ENCODE results near the gene RHCG. TPM values are rescaled to one million over a fixed set of nuclear protein-coding genes. Genes with fewer than 3 reads are reported as not detected.

Gene RHCG
- total RNA-seq, 1 experiment from 2014 or later: 0.28 TPM

DNA sequence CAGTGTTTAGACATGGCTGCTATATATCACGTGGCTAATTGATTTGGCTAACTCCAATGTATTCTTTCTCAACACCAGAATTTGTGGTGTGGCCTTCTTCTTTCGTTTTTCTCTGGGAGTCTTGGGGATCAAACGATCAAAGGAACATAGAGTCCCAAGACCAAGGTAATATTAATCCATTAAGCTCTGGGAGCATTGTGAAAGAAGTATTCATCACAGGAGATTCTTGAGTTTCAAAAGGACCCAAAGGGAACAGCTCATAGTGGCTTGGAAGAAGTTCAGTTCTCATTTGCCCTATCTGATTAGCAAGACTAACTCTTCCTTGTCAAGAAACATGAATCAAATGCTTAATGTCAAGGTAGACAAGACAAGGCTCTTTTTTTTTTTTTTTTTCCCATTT lies 46.0 kb upstream of the RHCG start:
- H2BK12ac ChIP-seq (ENCODE audit: insufficient read length, low read depth, low read length): no peak overlapping the region
- no peaks in the 10 kb centered on the region for H3K79me2 ChIP-seq (ENCODE audit: insufficient read depth, low read length)
- Mint-ChIP-seq H3K4me3 (no peak overlapping the region), H3K4me1 (no peaks in the 10 kb centered on the region), H3K27ac (no peak overlapping the region), H3K9me3 (peaks cover 10 to 13% of the 10 kb centered on the region in 2 experiments), H3K36me3 (ENCODE audit: insufficient read depth in 1 of 3, low read depth in 3 of 3) (peaks cover 4 to 6% (median 6%) of the 10 kb centered on the region in 3 experiments; a peak in 2 of 7 replicates), H3K27me3 (ENCODE audit: low read depth) (peaks cover 29% of the 10 kb centered on the region)
- no peaks in the 10 kb centered on the region for H3K27me3 ChIP-seq (ENCODE audit: insufficient read depth, low read length)
- H4K5ac ChIP-seq (ENCODE audit: insufficient read length, low read depth, low read length): no peak overlapping the region
- H3K23ac ChIP-seq (ENCODE audit: insufficient read length, low read depth, low read length): no peak overlapping the region
- H3K4me2 ChIP-seq (ENCODE audit: insufficient read depth, insufficient read length, low read length): no peak overlapping the region
- H3K79me1 ChIP-seq (ENCODE audit: insufficient read depth, low read depth, low read length, poor library complexity, severe bottlenecking): no peaks in the 10 kb centered on the region
- TF ChIP-seq, protein P1, sequence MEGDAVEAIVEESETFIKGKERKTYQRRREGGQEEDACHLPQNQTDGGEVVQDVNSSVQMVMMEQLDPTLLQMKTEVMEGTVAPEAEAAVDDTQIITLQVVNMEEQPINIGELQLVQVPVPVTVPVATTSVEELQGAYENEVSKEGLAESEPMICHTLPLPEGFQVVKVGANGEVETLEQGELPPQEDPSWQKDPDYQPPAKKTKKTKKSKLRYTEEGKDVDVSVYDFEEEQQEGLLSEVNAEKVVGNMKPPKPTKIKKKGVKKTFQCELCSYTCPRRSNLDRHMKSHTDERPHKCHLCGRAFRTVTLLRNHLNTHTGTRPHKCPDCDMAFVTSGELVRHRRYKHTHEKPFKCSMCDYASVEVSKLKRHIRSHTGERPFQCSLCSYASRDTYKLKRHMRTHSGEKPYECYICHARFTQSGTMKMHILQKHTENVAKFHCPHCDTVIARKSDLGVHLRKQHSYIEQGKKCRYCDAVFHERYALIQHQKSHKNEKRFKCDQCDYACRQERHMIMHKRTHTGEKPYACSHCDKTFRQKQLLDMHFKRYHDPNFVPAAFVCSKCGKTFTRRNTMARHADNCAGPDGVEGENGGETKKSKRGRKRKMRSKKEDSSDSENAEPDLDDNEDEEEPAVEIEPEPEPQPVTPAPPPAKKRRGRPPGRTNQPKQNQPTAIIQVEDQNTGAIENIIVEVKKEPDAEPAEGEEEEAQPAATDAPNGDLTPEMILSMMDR (conservative IDR thresholded peaks at IDR 0.05): no peak
- no peak overlapping the region for H2BK20ac ChIP-seq (ENCODE audit: low read depth, low read length, poor library complexity, severe bottlenecking)
- H2AK5ac ChIP-seq (ENCODE audit: insufficient read length, low read length): no peak overlapping the region
- no peak overlapping the region for H3K14ac ChIP-seq (ENCODE audit: insufficient read depth, low read length)
- no peaks in the 10 kb centered on the region for H4K20me1 ChIP-seq (ENCODE audit: control insufficient read depth, insufficient read depth, insufficient read length)
- no peak overlapping the region for H3K9ac ChIP-seq (ENCODE audit: extremely low read depth, insufficient read length, low read length)
- no peak overlapping the region for H3T11ph ChIP-seq (ENCODE audit: low read length)
- no peaks in the 10 kb centered on the region for H3K23me2 ChIP-seq (ENCODE audit: insufficient read length, low read depth, low read length, poor library complexity, severe bottlenecking)
- H3K4ac ChIP-seq (ENCODE audit: low read depth, low read length): no peak overlapping the region
- H4K91ac ChIP-seq (ENCODE audit: insufficient read length, low read depth, low read length): no peak overlapping the region
- no peak for DNase-seq
- H3K9me3 ChIP-seq (ENCODE audit: control insufficient read depth, low read depth, low read length): no peaks in the 10 kb centered on the region
- no peak overlapping the region for H2BK120ac ChIP-seq (ENCODE audit: low read depth, low read length, poor library complexity, severe bottlenecking)
- H3K18ac ChIP-seq (ENCODE audit: insufficient read length, low read depth, low read length): no peak overlapping the region
- H3K4me1 ChIP-seq (ENCODE audit: insufficient read depth, low read length): no peaks in the 10 kb centered on the region
- H4K8ac ChIP-seq (replicated peaks; ENCODE audit: insufficient read length, low read depth, low read length): no peak overlapping the region
- WGBS (ENCODE audit: extremely low coverage, insufficient read length, low lambda C conversion rate): no CpG with 5 or more reads among the region's 3 CpGs
- no peak overlapping the region for H2BK5ac ChIP-seq (ENCODE audit: insufficient read length, low read length)
- no peak overlapping the region for H3K27ac ChIP-seq (ENCODE audit: insufficient read length, low read depth, low read length)
- no peak overlapping the region for H2AFZ ChIP-seq (ENCODE audit: low read length)
- H3K56ac ChIP-seq (ENCODE audit: insufficient read length, low read depth, low read length): no peak overlapping the region
- H2BK15ac ChIP-seq (ENCODE audit: low read depth, low read length): no peak overlapping the region

Data from H9 (cell line).